Adipocyte (in vitro differentiated cells): ENCODE measurements around the gene USF2.
"Not testable (repeated sequence)": the region's sequence is repeated elsewhere in the genome, so short reads cannot be mapped to it uniquely, and the experiment has no call there.

Experiments used
- DNase-seq: peaks from one replicate; pipeline ENCODE4 v3.0.0-alpha.2; 2015; ENCODE audit warnings: low read depth
- H3K27me3 ChIP-seq: replicated peaks from 2 replicates; pipeline ENCODE4 v1.7.0; 2013; ENCODE audit warnings: mild to moderate bottlenecking, low read length, moderate library complexity; ENCODE audit not compliant: control insufficient read depth, insufficient read depth
- H3K36me3 ChIP-seq: 2 replicates; pipeline ENCODE4 v1.7.0; 2013; ENCODE audit warnings: low read length, mild to moderate bottlenecking, moderate library complexity; ENCODE audit not compliant: control insufficient read depth, insufficient read depth, severe bottlenecking
- H3K4me1 ChIP-seq: 2 replicates; pipeline ENCODE4 v1.7.0; 2013; ENCODE audit warnings: mild to moderate bottlenecking, low read length, moderate library complexity; ENCODE audit not compliant: control insufficient read depth, insufficient read depth
- H3K4me3 ChIP-seq: 2 replicates; pipeline ENCODE4 v1.7.0; 2013; ENCODE audit warnings: mild to moderate bottlenecking, low read length, moderate library complexity
- H3K9ac ChIP-seq: 2 replicates; pipeline ENCODE4 v1.7.0; 2013; ENCODE audit warnings: mild to moderate bottlenecking, low read length, moderate library complexity
- H3K9me3 ChIP-seq: 2 replicates; pipeline ENCODE4 v1.7.0; 2013; ENCODE audit warnings: mild to moderate bottlenecking, low read length, moderate library complexity; ENCODE audit not compliant: control insufficient read depth

Gene USF2

DNA sequence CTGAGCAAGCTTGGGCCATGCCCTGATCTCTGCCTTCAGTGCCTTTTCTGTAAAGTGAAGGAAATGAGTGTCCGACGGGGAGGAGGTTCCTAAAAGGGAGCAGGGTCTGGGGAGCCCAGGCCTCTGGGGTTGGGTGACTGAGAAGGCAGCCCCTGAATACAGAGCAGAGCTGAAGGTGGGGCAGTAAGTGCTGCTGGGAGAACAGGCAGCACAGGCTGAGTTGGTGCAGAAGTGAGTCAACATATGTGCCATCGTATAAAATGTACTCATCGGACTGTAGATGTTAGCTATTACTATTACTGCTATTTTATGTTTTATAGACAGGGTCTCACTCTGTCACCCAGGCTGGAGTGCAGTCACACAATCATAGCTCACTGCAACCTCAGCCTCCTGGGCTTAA lies 12.5 kb downstream of the USF2 start:
- Histone ChIP-seq H3K36me3 (peaks cover 14% of the 10 kb centered on the region), H3K9me3 (no peaks in the 10 kb centered on the region), H3K27me3 (peaks cover 16% of the 10 kb centered on the region), H3K9ac (no peak overlapping the region), H3K4me1 (peaks cover 32% of the 10 kb centered on the region), H3K4me3 (no peak overlapping the region)
- no peak for DNase-seq

DNA sequence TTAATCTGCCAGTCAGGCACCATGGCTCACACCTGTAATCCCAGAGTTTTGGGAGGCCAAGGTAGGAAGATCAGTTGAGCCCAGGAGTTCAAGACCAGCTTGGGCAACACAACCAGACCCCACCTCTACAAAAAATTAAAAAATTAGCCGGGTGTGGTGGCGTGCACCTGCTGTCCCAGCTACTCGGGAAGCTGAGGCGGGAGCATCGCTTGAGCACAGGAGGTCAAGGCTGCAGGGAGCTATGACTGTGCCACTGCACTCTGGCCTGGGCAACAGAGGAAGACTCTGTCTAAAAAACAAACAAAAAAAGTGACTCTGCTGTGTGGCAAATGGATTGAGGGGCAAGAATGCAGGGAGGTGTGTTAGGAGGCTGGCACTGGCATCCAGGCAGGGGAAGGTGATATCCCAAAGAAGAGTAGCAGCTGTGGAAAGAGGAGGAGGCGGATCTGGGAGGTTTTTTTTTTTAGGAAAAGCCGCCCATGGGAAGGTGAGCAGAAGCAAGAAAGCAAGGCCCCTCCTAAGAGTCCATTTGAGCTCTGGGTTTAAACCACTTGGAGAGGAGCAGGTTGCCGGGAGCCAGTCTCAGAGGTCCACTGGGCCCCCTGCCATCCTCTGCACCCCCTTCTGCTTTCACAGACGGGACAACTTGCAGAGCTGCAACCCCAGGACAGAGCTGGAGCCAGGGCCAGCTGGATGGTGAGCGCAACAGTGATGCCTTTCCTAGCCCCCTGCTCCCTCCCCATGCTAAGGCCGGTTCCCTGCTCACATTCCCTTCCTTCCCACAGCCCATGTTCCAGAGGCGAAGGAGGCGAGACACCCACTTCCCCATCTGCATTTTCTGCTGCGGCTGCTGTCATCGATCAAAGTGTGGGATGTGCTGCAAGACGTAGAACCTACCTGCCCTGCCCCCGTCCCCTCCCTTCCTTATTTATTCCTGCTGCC lies 15.7 kb downstream of the USF2 start:
- H3K36me3 ChIP-seq, result peaks cover under 1% of the 10 kb centered on the region
- peak overlapping the region; percentile 26 for H3K9ac ChIP-seq
- no peak for DNase-seq
- H3K4me1 ChIP-seq, result peaks cover 31% of the 10 kb centered on the region
- H3K27me3 ChIP-seq, result peaks cover 22% of the 10 kb centered on the region
- H3K9me3 ChIP-seq, result no peaks in the 10 kb centered on the region
- no peak overlapping the region for H3K4me3 ChIP-seq

DNA sequence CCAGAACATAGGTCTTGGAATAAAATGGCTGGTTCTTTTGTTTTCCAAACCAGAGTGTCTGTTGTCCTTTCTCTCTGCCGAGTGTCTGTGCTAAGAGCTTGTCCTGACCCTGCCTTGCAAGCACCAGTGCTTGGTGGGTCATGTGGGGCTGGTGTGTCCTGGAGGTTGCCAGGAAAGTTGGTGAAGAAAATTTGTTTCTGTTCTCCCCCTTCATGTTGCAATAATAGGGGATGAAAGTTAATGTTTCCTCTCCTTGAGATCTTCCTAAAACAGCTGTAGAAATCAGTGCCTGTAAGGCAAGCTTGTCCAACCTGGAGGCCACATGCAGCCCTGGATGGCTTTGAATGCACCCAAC lies 16.3 kb downstream of the USF2 start:
- no peaks in the 10 kb centered on the region for H3K9me3 ChIP-seq
- peaks cover 22% of the 10 kb centered on the region for H3K27me3 ChIP-seq
- H3K9ac ChIP-seq, result peak overlapping the region; percentile 26
- peaks cover 25% of the 10 kb centered on the region for H3K4me1 ChIP-seq
- no peak overlapping the region for H3K4me3 ChIP-seq
- H3K36me3 ChIP-seq, result no peaks in the 10 kb centered on the region
- DNase-seq, result no peak

DNA sequence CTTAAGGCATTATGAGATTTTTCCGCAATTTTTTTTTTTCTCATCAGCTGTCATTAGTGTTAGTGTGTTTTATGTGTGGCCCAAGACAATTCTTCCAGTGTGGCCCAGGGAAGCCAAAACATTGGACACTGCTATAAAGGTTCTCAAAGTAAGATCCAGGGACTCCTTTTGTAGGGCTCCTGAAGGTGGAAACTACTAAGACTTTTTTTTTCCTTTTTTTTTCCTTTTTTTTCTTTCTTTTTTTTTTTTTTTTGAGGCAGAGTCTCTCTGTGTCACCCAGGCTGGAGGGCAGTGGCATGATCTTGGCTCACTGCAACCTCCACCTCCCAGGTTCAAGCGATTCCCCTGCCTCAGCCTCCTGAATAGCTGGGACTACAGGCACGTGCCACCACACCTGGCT lies 16.7 kb downstream of the USF2 start:
- not testable (repeated sequence) for H3K4me3 ChIP-seq, H3K36me3 ChIP-seq, DNase-seq, H3K9me3 ChIP-seq, H3K9ac ChIP-seq
- Histone ChIP-seq H3K4me1 (peaks cover 21% of the 10 kb centered on the region), H3K27me3 (peaks cover 25% of the 10 kb centered on the region)

DNA sequence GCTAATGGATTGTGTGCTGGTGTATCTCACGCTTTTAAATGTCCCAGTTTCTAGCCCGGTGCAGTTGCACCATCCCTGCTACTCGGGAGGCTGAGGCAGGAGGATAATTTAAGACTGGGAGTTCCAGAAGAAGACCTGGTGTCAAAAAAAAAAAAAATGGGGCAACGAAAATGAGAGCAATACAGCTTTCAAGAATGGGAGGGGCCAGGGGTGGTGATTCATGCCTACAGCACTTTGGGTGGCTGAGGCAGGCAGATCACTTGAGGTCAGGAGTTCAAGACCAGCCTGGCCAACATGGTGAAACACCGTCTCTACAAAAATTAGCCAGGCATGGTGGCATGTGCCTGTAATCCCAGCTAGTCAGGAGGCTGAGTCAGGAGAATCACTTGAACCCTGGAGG lies 17.3 kb downstream of the USF2 start:
- H3K9ac ChIP-seq, H3K4me3 ChIP-seq, H3K9me3 ChIP-seq, DNase-seq, H3K36me3 ChIP-seq: not testable (repeated sequence)
- peaks cover 27% of the 10 kb centered on the region for H3K27me3 ChIP-seq
- H3K4me1 ChIP-seq, result peaks cover 14% of the 10 kb centered on the region

DNA sequence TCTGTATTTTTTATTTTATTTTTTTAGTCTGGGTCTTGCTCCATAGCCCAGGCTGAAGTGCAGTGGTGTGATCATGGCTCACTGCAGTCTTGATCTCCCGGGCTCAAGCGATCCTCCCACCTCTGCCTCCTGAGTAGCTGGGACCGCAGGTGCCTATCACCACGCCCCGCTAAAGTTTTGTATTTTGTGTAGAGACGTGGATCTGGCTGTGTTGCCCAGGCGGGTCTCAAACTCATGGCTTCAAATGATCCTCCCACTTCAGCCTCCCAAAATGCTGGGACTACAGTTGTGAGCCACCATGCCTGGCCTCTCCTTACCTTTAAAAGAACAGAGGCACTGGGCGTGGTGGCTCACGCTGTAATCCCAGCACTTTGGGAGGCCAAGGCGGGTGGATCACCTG lies 19.0 kb downstream of the USF2 start:
- peaks cover 25% of the 10 kb centered on the region for H3K27me3 ChIP-seq
- H3K9me3 ChIP-seq, result no peaks in the 10 kb centered on the region
- H3K4me3 ChIP-seq, result no peak overlapping the region
- DNase-seq, result no peak
- H3K4me1 ChIP-seq, result peaks cover 12% of the 10 kb centered on the region
- no peaks in the 10 kb centered on the region for H3K36me3 ChIP-seq
- no peak overlapping the region for H3K9ac ChIP-seq

DNA sequence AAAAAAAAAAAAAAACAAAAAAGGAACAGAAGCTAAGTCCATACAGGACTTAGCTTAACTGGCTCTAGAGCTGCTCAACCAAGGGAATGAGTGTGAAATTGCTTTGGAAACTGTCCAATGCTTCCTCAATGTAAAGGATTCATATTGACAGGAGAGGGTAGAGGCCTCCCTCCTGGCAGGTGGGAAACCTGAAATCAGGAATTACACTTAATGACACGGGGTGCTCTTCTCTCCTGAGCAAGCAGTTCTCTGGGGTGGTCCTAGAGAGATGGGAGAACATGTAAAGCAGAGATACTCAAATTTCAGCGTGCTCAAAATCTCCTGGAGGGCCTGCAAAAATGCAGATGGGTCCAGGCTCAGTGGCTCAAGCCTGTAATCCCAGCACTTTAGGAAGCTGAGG lies 19.6 kb downstream of the USF2 start:
- no peak overlapping the region for H3K4me3 ChIP-seq
- H3K27me3 ChIP-seq, result peaks cover 27% of the 10 kb centered on the region
- H3K9ac ChIP-seq, result no peak overlapping the region
- no peaks in the 10 kb centered on the region for H3K9me3 ChIP-seq
- no peaks in the 10 kb centered on the region for H3K36me3 ChIP-seq
- DNase-seq, result no peak
- peaks cover 12% of the 10 kb centered on the region for H3K4me1 ChIP-seq

DNA sequence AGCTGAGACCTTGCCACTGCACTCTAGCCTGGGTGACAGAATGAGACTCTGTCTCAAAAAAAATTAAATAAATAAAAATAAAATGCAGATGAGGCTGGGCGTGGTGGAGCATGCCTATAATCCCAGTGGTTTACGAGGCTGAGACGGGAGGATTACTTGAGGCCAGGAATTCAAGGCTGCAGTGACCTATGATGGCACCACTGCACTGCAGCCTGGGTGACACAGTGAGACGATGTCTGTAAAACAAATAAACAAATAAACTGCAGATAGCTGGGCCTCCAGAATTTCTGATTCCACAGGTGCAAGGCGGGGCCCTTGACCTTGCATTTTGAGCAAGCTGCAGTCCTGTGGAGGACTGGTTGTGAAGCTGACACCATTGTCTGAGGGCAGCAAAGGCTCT lies 20.1 kb downstream of the USF2 start:
- Histone ChIP-seq H3K9ac (no peak overlapping the region), H3K4me3 (no peak overlapping the region), H3K4me1 (peaks cover 12% of the 10 kb centered on the region), H3K9me3 (no peaks in the 10 kb centered on the region), H3K27me3 (peaks cover 30% of the 10 kb centered on the region), H3K36me3 (no peaks in the 10 kb centered on the region)
- no peak for DNase-seq

DNA sequence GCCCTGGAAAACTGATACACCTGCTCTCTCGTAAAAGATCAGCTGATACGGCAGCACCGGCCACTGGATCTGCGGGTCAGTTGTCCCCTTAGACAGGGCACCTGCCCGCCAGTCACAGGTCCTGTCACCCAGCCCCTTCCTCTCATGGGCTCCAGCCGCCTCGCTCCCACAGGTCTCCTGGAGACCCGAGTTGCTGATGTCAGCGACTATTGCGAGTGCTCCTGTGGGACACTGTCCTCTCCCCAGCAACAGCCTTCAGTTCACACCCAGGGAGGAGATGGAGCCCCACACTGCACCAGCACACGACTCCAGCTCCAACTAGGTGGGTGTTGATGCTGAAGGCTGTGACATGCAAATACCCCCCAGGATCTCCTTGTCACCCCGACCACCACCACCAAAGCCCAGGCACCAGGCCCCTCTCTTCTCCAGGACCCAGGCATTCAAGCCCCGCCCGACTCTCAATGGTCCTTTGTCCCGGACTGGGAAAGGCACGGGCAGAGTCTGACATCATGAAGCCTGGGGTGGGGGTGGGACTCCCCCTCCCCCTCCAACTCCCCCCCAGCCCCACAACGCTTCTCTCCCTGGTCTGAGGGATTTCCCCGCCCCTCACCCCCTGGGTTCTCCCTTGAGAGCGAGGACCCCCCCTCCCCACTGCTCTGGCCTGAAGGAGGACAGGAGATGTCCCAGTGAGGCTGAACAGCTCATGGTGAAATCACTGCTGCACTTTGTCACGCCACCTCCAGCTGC lies 21.8 kb downstream of the USF2 start:
- Histone ChIP-seq H3K4me3 (no peak overlapping the region), H3K9ac (no peak overlapping the region), H3K36me3 (no peaks in the 10 kb centered on the region), H3K4me1 (peaks cover 3% of the 10 kb centered on the region), H3K9me3 (no peaks in the 10 kb centered on the region), H3K27me3 (peaks cover 40% of the 10 kb centered on the region)
- no peak for DNase-seq

DNA sequence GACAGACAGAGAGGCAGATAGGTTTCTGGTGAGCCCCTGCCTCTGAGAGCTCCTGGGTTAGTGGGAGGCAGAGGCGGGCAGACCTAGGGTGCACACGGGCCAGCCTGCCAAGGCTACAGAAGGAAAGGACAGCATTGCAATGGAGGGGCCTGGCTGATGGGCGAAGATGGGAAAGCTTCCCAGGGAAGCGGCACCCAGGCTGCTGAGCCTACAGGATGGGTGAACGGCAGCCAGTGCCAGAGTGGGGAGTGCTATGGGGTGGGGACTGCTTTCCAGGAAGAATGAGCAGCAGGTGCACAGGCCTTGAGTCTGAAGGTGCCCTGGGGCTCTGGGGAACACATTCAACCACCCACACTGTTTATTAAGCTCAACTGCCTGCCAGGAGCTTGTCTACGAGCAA lies 22.5 kb downstream of the USF2 start:
- H3K4me1 ChIP-seq, result peaks cover 3% of the 10 kb centered on the region
- peaks cover 45% of the 10 kb centered on the region for H3K27me3 ChIP-seq
- DNase-seq, result no peak
- no peaks in the 10 kb centered on the region for H3K9me3 ChIP-seq
- H3K36me3 ChIP-seq, result no peaks in the 10 kb centered on the region
- no peak overlapping the region for H3K4me3 ChIP-seq
- no peak overlapping the region for H3K9ac ChIP-seq

DNA sequence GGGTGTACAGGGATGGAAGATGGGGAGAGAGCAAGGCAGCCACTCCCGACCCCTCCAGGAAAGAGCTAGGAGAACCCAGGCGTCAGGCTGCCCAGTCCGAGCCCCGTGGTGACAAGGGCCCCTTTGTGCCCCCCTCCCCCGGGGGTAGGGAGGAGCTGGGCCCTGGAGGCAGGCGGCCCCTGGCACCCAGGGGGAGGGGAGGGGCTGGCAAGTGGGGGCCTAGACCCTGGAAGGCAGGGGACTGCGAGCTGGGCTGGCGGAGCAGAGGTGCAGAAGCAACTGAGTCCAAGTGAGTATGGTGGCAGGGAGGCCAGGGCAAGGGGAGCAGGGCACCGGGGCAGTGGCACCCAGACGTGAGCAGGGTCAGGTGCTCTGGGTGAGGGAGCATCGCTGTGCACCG lies 23.2 kb downstream of the USF2 start, which contains the start of gene MAG:
Gene MAG, plus strand, starts transcription at position 246 of the 400 bp plus-strand sequence. CDS start 3,248 bp downstream, outside the sequence.
- DNase-seq, result no peak
- Histone ChIP-seq H3K4me3 (no peak within 1 kb of the TSS), H3K36me3 (no peaks in the 10 kb centered on the region), H3K4me1 (peaks cover 3% of the 10 kb centered on the region), H3K27me3 (peaks cover 45% of the 10 kb centered on the region), H3K9ac (no peak within 1 kb of the TSS), H3K9me3 (no peaks in the 10 kb centered on the region)
